Colon (tissue), 2 donors: Measurements from ENCODE around the gene UBE2E3.
"Not testable (repeated sequence)": the region's sequence is repeated elsewhere in the genome, so short reads cannot be mapped to it uniquely, and the experiment has no call there.

ENCODE experiments used
- FAIRE-seq: peaks from 2 replicates; lab custom pipeline; 2012; peaks lifted over from hg19 to GRCh38; lab: Jason Lieb, UNC
- donor health status: control.
- donor health status: control.

UBE2E3 gene

DNA sequence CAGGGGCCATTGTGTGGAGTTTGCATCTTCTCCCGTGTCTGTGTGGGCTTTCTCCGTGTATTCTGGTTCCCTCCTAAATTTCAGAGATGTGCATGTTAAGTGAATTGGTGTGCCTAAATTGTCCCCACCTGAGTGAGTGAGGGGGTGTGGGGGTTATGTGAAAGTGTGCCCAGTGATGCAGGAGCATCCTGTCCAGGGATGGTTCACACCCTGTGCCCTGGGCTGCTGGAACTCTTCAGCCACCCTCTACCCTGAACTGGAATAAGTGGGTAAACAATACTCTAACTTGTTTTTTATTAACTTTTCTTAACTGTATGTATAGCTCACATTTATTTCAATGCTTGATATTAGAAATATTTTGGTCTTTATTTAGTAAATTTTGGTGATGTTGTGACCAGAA lies 56.0 kb downstream of the UBE2E3 start:
- no peak for FAIRE-seq

DNA sequence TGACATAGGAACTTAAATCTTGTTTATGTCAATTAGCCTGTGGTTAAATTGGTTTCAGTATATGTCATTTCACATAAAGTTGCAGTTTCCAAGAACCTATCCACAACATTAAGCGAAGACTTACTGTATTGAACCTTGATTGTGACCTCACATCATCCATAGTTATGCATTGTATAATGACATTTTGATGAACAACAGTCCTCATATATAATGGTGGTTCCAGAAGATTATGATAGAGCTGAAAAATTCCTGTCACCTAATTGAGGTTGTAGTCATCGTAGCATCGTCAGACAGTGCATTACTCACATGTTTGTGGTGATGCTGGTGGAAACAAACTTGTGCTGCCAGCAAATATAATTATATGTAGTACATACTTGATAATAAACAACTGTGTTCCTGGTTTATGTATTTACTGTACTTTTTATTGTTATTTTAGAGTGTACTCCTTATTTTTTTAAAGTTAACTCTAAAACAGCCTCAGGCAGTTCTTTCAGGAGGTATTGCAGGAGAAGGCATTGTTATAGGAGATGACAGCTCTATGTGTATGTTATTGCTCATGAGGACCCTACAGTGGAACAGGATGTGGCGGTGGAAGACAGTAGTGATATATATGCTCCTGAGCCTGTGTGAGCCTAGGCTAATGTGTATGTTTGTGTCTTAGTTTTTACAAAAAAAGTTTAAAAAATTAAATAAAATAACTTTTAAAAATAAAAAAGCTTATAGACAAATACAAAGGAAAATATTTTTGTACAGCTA lies 56.6 kb downstream of the UBE2E3 start:
- FAIRE-seq: no peak

DNA sequence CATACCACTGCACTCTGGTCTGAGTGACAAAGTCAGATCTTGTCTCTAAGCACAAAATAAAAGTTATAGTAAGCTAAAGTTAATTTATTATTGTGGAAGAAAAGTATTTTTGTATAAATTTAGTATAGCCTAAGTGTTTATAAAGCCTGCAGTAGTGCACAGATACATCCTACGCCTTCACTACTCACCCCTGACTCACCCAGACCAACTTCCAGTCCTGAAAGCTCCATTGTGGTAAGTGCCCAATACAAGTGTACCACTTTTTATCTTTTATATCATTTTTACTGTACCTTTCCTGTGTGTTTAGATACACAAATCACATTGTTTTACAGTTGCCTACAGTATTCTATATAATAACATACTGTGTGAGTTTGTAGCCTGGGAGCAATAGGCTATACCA lies 57.5 kb downstream of the UBE2E3 start:
- no peak for FAIRE-seq

DNA sequence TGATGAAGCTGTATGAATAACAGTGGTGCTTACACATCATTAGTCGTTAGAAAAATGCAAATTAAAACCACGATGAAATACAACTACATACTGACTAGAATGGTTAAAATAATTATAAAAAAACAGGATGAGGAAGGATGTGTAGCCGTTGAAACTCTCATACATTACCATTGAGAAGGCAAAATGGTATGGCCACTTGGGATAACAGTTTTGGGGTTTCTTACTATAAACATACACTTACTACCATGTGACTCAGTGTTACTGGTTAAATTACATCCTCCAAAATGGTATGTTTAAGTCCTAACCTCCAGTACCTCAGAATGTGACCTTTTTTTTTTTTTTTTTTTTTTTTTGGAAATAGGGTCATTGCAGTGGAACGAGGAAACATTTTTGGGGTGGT lies 58.4 kb downstream of the UBE2E3 start:
- no peak for FAIRE-seq

DNA sequence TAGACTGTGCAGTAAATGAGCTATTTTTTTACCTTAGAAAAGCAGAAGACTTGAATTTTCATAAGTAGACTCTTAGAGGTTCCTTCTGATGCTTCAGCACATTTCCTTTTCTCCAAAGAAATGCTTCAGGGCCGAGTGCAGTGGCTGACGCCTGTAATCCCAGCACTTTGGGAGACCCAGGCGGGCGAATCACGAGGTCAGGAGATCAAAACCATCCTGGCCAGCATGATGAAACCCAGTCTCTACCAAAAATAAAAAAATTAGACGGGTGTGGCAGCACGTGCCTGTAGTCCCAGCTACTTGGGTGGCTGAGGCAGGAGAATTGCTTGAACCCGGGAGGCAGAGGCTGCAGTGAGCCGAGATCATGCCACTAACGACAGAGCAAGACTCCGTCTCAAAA lies 60.4 kb downstream of the UBE2E3 start:
- FAIRE-seq: not testable (repeated sequence)

DNA sequence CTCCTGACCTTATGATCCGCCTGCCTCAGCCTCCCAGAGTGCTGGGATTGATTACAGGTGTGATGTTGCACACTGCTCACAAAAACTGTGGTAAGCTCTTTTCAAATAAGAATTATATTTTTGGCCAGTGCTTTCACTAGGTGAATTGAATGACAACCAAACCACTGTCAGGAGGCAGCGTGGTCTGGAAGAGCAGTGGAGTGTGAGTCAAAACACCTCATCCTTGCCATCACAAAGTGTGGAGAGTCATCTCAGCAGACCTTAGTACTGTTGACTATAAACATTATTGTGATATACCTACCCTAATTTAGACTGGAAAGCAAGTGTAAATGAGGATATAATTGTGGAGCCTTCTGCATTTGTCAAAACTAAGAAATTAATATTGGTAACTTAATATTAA lies 61.3 kb downstream of the UBE2E3 start:
- FAIRE-seq: no peak

DNA sequence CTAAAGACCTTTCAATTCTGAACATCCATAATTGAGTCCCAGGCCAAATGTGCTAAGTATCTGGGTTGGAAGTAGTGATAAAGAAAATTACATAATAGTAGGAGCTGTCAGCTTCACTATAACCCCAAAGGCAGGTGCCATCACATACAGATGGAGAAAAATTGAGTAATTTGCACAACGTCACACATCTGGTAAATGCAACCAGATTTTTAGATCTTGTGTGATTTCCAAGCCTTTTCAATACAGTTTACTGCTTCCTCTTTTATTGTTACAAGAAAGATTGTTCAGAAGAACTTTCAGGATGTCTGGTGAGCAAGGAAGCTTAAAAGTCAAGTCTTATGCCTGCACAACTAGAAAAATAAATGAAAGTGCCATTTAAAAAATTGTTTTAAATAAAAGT lies 62.3 kb downstream of the UBE2E3 start:
- no peak for FAIRE-seq

DNA sequence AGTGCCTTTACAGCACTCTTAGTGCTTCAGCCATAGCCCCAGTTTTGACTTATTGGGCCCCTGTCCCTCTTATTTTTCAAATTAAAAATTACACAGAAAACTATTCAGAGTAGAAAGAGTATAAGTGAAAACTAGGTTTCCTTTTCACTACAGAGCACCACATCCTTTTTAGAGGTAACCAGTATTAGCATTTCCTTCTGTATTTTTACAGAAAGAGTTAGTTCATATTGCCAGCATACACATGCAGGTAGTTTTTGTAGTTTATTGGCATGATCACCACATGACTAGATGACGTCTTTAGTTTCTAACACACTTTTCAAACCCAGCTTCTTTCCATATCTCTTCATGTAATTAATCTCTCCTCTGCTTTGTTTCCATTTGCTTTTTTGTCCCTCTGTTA lies 66.4 kb downstream of the UBE2E3 start:
- FAIRE-seq: no peak

DNA sequence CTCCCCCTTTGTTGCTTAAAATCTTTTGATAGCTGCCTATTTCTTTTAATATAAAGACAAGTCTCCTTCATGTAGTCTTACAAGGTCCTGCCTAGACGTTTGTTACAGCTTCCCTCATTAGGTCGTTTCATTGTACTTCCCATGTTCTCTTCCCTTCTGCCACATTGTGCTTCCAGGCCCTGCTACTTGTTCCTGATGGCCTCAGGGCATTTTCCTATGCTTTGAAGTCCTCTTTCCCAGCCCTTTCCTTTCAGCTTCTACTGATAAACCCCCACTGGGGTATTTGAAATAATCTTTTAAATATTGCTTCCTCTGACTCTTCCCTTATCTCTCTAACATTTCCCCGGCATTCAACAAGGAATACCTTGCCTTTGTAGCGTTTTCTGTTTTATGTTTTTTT lies 67.4 kb downstream of the UBE2E3 start:
- no peak for FAIRE-seq

DNA sequence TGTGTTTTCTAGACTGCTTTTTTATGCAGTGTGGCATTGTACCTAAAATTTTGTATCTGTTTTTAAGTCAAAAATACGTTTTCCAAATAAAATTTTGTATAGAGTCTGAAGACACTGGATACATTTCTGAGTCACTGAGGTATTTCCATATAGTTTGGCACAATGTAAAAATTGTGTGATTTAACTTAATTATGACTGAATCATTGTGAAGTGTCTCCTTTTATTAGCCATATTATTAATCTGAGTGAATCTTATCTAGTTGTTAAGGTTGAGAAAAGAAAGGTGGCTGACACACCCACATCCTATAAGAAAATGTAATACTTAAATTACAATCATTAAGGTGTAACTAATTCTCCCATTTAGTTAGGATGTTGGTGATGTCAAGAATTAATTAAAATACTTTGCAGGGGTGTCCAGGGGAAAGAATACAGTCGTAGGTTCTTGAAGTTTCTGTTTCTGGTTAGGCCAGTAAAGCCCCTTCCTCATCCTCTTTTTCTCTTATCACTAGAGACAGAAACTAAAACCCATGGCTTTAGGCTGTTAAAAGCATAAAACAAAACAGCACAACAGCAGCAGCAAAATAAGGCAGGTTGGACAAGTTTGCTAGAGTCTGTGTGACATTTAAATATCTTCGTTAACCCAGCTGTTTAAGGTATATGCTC lies 71.6 kb downstream of the UBE2E3 start:
- FAIRE-seq: no peak

DNA sequence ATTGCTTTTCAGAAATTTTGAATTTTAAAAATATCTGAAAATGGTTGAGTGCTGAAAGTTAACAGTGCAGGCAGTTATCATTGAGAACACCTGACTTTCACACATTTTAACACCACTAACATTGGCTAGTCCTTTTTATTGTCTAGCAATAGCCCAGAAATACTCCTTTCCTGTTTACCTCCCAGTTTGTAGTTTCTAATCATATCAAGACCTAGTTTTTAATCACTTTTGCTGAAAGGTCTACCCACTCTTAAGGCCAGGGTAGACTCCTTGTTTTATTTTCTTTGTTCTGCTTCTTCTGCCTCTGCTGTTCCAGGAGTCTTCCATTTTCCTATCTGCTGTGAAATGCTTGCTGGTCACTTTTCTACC lies 72.1 kb downstream of the UBE2E3 start:
- no peak for FAIRE-seq

DNA sequence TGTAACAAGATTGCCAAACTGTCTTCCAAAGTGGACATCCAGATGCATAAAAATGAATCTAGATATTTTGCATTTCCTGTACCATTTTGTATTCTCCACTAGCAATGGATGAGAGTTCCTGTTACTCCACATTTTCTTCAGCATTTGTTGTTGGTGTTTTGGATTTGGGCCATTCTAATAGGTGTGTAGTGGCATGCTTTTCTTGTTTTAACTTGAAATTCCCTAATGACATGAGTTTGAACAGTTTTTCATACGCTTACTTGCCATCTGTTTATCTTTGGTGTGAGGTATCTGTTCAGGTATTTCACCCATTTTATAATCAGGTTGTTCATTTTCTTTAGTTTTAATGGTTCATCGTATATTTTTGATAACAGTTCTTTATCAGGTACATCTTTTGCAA lies 73.9 kb downstream of the UBE2E3 start:
- FAIRE-seq: no peak

DNA sequence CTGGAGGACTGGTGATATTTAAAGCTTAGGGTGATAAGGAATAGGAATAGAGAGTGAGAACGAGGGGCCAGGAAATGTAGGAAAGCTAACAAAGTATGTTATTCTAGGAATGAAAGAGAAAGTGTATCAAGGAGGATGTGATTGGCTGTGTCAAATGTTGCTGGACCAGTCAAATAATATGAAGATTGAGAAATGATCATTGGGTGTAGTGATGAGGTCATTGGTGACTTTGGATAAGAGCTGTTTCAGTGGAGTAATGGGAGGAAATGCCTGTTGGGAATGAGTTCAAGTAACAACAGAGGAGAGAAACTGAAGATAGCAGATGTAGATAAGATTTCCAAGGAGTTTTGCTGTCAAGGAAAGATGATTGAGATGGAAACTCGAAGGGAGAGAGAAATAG lies 74.4 kb downstream of the UBE2E3 start:
- FAIRE-seq: no peak

DNA sequence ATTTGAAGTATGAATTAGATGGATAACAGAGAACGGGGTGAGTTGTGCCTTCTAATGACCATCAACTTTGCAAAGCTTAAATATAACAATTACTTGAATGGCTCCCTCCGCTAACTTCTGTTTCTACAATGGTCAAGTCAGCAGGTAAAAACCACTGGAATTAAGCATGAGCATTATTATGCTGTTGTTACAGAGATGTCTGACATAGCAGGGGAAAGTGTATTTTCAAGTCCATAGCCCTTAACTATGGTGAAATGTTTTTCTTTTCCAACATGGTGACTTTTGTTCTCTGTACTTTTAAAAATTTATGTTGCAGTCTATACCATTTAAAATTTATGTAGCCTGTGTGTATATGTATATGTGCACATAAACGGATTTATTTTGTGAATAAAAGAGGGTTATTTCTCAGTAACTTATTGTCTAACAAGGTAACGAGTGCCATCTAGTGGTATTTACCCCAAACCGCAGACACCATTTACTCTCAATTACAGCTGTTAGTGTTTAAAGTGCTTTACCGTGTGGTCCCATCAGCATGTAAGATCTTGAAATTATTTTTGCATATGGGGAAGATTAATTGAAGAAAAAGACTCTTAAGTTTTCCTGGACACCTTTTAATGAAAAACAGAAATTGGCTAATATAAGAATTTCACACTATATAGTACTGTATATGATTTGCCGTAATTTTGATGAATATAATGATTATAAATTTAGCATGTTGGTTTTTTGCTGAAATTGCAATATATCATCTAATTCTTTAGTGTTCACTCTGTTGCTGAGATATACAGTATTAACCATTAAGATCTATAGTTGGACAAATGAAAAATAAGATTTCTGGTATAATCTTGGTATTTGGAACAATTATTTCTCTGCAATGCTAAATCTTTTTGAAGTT lies 78.2 kb downstream of the UBE2E3 start:
- FAIRE-seq: peak; percentile 21

DNA sequence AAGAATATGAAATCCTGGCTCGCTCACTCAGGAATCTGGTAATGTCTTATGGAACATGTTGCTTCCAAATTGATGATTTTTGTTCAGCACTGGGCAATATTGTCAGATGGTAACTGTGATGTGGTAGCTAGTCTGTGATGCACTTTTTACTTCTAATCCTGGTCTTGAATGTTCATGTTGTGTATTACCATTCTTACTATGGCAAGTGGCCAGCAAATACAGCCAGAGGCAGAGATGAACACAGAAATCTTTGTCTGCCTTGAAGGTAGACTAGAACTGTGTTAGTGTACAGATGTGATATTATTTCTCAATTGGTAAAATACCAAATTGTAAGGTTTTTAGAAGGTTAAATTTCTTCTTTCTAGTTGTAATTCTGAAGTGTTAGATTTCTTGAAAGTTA lies 83.3 kb downstream of the UBE2E3 start:
- no peak for FAIRE-seq

DNA sequence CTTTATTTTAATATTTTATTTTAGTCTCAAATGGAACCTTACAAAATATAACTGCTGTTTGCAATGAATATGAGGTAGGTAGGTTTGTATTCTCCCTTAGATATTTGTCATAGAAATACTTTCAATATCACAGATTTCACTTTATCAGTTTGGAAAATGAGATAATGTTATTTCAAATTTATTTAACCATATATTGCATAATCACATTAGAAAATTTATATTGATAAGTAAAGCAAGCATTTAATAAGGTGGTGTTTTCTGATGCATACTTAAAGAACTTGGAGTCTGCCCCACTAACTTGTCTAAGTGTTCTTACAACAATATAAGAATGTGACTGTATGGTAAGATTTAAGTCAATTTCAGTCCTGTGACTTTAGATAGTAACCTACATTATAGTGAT lies 85.1 kb downstream of the UBE2E3 start:
- no peak for FAIRE-seq

DNA sequence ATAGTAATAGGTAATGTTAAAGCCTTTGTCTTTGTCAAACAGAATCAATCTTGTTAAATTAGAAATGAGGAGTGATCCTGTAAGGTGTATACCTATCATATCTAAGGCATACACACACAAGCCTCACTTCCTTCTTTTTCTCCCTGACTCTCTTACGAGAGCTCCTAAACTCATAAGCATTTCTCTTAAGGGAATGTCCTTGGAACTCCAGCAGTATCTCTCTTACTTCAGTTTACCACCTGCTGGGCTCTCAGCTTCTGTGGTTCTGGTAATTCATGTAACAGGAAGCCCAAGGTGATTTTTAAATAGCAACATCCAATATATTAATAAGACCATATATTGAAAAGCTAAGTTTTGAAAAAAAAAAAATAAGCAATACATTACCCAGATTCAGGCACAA lies 85.9 kb downstream of the UBE2E3 start:
- no peak for FAIRE-seq

DNA sequence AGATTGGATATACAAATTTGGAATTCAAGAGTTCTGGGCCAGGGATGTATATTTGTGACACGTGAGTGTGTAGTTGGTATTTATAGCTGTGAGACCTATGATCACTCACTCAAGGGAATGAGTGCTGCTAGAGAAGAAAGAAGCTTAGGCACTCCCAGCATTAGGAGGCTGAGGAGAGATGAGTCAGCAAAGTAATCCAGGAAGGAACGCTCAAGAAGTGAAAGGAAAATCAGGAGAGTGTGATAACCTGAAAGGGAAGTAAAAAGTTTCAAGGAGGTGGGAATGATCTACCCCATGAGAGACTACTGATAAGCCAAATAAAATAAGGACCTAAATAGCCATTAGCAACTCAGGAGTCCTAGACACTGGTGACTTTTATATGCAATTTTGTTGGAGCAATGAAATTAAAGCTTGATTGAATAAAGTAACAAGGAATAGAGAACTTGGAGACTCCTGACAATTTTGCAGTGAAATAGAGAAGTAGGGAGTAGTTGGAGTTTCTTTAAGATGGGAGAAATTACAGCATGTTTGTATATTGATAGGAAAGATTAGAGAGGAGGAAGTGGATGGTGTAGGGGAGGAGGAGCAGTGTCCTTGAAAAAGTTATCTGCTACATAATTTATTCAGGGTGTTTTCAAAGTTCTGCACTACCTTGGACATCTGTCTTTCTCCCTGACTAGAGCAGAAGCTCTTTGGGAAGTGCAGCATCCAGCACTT lies 89.9 kb downstream of the UBE2E3 start:
- FAIRE-seq: no peak

DNA sequence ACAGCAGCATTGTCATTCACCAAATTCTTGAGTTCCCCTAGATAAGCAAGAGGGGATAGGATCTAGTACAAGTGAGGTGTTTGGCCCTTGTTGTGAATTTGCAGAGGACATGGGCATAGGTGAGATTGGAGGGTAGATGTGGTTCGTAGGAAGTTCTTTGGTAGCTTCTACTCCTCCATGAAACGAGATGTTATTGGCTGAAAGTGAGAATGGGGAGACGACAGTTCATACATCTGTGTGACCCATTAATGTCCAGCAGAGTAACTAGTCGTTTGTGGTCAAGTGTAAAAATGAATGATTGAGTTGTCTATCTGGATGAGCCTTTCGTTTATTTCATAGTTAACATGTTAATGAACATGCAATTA lies 90.4 kb downstream of the UBE2E3 start:
- no peak for FAIRE-seq

DNA sequence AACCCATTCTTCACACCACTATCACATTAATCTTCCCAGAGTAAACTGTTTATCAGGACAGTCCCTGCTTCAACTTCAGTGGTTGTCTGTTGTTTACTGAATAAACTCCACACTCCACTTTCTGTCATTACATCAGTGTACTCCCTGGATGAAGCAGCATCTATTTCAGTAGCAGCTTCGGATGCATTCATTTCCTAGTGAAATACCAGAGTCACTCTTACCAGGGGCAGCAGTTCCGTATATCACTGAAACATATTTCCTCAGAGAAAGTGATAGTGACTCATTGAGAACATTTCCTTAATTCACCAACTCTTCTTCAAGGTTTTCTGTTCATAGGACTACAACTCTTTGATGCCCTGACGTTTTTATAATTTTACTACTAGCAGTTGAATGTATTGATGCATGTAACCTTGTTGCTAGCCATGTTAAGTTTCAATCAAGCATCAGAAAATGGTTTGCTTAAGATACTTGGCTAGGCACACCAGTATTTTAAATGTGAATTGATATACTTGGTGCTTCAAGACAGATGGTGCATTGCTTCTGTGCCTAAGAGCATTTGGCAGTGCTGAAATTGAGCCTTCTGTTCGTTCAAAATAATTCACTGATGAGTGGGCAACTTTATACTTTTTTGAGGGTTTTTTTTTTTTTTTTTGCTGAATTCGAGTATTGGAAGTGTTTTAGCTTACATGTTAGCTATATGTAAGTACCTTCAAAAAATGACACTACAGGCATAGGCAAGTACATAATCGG lies 92.3 kb downstream of the UBE2E3 start:
- no peak for FAIRE-seq

DNA sequence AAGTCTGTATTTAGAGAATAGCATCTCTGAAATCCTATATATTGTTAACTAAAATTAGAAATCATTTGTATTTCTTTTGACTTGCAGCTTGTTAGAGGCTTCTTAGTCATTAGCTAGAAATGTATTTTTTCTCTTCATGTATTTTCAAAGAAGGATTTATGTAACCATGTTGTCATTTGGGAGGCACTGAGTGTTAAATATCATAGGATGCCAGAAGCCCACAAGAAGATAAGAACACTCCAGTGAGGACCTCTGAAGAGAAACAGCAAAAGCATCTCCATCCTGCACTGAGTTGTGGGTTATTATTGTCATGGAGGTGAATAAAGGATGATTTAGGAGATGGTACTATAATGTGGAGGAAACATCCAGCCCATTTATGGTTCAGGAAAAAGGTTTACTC lies 93.5 kb downstream of the UBE2E3 start:
- no peak for FAIRE-seq

DNA sequence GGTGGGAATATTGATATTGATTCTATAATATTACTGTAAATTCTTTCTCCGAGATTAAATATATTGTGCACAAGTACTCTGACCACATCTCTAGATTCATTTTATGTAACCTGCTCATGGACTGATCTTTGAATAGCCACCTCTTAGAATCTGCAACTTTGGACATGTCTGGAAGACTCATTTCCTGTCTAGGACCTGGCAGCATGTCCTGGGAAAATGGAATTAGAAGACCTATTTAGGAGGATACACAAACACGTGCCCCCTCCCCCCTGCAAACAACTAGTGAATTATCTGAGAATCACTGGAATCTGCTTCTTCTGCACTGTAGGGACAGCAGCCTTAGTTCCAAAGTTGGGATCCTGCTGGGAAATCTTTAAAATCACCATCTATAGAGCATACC lies 94.1 kb downstream of the UBE2E3 start:
- FAIRE-seq: no peak
